NB4 (cell line): ENCODE data around the gene SAFB2.

Experiments used
- CTCF ChIP-seq: IDR thresholded peaks from one replicate; pipeline ENCODE4 v1.5.1; 2012; ENCODE audit warnings: low read depth, low read length
- MAX ChIP-seq: IDR thresholded peaks from 2 replicates; pipeline ENCODE4 v1.6.1; 2011; ENCODE audit warnings: low read depth, low read length
- MYC ChIP-seq: IDR thresholded peaks from 2 replicates; pipeline ENCODE4 v1.6.1; 2011; ENCODE audit warnings: low read depth, low read length
- POLR2A ChIP-seq: IDR thresholded peaks from 2 replicates; pipeline ENCODE4 v1.6.1; 2011; ENCODE audit warnings: mild to moderate bottlenecking; ENCODE audit not compliant: insufficient read length; ENCODE audit errors: extremely low read depth

GRCh38 chr19:5644037-5644436 lies 21.5 kb upstream of the SAFB2 start:
- TF ChIP-seq CTCF = no peak
- no peak for TF ChIP-seq POLR2A
- no peak for TF ChIP-seq MAX
- TF ChIP-seq MYC = no peak
